Muscle of leg (tissue), 11 donors: ENCODE data around the gene STAG1. TPM values are rescaled to one million over a fixed set of nuclear protein-coding genes. Genes with fewer than 3 reads are reported as not detected.

Experiments
- DNase-seq: peaks from one replicate; pipeline ENCODE4 v3.0.0; 2013
- H3K27ac ChIP-seq: one replicate; pipeline ENCODE4 v1.5.1; 2013; ENCODE audit warnings: mild to moderate bottlenecking, low read length, control low read depth
- H3K27me3 ChIP-seq: one replicate; pipeline ENCODE4 v1.6.1; 2013; ENCODE audit warnings: low read length; ENCODE audit not compliant: control insufficient read depth, insufficient read depth
- H3K36me3 ChIP-seq: one replicate; pipeline ENCODE4 v1.6.1; 2013; ENCODE audit warnings: low read length; ENCODE audit not compliant: control insufficient read depth, insufficient read depth
- H3K4me1 ChIP-seq: one replicate; pipeline ENCODE4 v1.6.1; 2013; ENCODE audit warnings: low read length; ENCODE audit not compliant: control insufficient read depth, insufficient read depth
- H3K4me3 ChIP-seq: one replicate; pipeline ENCODE4 v1.5.1; 2013; ENCODE audit warnings: low read length, control low read depth
- H3K9me3 ChIP-seq: replicated peaks from 2 replicates; pipeline ENCODE4 v1.6.1; 2013; ENCODE audit warnings: low read depth, low read length; ENCODE audit not compliant: control insufficient read depth
- WGBS: methylation state at CpG from one replicate; pipeline ENCODE4 v1.1.5; 2013; ENCODE audit warnings: missing lambda C conversion rate; ENCODE audit not compliant: insufficient coverage; 5-methylcytosine and 5-hydroxymethylcytosine counted together
- polyA plus RNA-seq, 8 donors: library from polyadenylated mRNA; unstranded; fragments of 120-200 nt; gene quantifications; one replicate each; pipeline versions ENCODE4 v1.2.1 to v1.2.3, GENCODE V29; 2013; ENCODE audit warnings: inconsistent platforms in 1 of 8, low replicate concordance in 1 of 8; ENCODE audit not compliant: insufficient read length in 8 of 8, insufficient read depth in 1 of 8
- total RNA-seq: library from RNA; stranded (reverse); fragments of 120-200 nt; gene quantifications from one replicate; pipeline ENCODE4 v1.2.4, GENCODE V29; 2013

STAG1 gene
- total and polyA plus RNA-seq, 9 donors: 22.9 to 52.2 (median 32.9) TPM

- Histone ChIP-seq H3K27me3 (no peaks in the 10 kb centered on the region), H3K9me3 (peaks cover 46% of the 10 kb centered on the region), H3K36me3 (peaks cover 22% of the 10 kb centered on the region), H3K4me3 (no peak overlapping the region), H3K27ac (no peak overlapping the region), H3K4me1 (no peaks in the 10 kb centered on the region)
- no peak for DNase-seq
- 90% methylated on average over 2 of the region's 2 CpGs for WGBS
Measured at GRCh38 chr3:136457793-136458192, 294.4 kb downstream of the STAG1 start.

DNA sequence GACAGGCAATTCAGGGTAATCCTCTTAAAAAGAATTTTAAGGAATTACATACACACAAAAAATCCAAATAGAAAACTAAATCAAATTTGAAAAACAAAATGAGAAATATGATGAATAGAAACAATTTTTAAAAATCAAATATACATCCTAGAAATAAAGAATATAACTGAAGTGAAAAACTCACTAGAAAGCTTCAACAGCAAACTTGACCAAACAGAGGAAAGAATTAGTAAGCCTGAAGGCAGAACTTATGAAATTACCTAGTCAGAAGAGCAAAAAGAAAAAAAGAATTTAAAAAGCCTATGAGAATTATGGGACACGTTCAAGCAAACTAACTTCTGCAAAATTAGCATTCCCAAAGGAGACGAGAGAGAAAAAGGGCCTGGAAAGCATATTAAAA, 296.0 kb downstream of the STAG1 start:
- Histone ChIP-seq H3K36me3 (peaks cover 22% of the 10 kb centered on the region), H3K27ac (no peak overlapping the region), H3K4me3 (no peak overlapping the region), H3K4me1 (no peaks in the 10 kb centered on the region), H3K27me3 (no peaks in the 10 kb centered on the region), H3K9me3 (peaks cover 43% of the 10 kb centered on the region)
- no peak for DNase-seq
- no CpG with 5 or more reads among the region's 2 CpGs for WGBS

- Histone ChIP-seq H3K36me3 (peaks cover 19% of the 10 kb centered on the region), H3K27me3 (no peaks in the 10 kb centered on the region), H3K4me3 (no peak overlapping the region), H3K27ac (no peak overlapping the region), H3K9me3 (no peaks in the 10 kb centered on the region), H3K4me1 (no peaks in the 10 kb centered on the region)
- 82% methylated on average over 3 of the region's 3 CpGs for WGBS
- DNase-seq: no peak
Measured at GRCh38 chr3:136444581-136444980, 307.6 kb downstream of the STAG1 start.

GRCh38 chr3:136437043-136437442, 315.1 kb downstream of the STAG1 start:
- Histone ChIP-seq H3K9me3 (no peaks in the 10 kb centered on the region), H3K4me1 (no peaks in the 10 kb centered on the region), H3K27me3 (no peaks in the 10 kb centered on the region), H3K36me3 (peaks cover 15% of the 10 kb centered on the region), H3K27ac (no peak overlapping the region), H3K4me3 (no peak overlapping the region)
- DNase-seq: no peak
- no CpG with 5 or more reads among the region's 2 CpGs for WGBS

DNA sequence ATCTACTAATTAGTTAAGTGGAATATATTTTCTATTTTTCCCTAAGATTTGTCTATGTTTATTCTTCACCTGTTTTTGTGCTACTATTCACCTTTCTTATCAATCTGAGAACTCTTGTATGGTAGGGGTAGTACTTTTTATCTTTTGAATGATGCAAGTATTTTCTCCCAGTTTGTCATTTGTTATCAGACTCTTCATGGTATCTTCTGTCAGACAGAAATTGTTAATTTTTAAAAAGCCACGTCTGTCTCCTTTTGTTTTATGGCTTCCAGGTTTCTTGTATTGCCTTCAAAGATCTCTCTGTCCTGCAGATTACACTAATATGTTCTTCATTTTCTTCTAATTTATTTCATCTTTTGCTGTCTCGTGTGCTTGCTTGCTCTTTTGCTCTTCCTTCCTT, 317.7 kb downstream of the STAG1 start:
- H3K36me3 ChIP-seq: peaks cover 6% of the 10 kb centered on the region
- H3K27me3 ChIP-seq: no peaks in the 10 kb centered on the region
- H3K4me1 ChIP-seq: no peaks in the 10 kb centered on the region
- no peak overlapping the region for H3K4me3 ChIP-seq
- H3K9me3 ChIP-seq: no peaks in the 10 kb centered on the region
- 63% methylated on average over 1 of the region's 2 CpGs for WGBS
- no peak for DNase-seq
- H3K27ac ChIP-seq: no peak overlapping the region

DNA sequence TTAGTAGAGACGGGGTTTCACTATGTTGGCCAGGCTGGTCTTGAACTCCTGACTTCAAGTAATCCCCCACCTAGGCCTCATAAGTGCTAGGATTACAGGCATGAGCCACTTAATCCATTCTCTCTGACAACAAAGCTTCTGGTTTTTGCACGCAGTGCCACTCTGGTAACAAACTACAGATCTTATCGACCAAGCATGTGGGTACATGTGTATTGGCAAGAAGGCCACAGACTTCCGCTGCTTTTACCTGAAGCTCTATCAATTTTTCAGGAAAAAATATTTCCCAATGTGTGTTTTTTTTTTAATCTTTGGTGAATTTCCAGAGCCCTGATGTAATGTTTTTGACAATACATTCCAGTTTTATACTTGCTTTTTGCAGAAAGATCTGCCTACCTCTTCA, 319.5 kb downstream of the STAG1 start:
- Histone ChIP-seq H3K36me3 (peaks cover 18% of the 10 kb centered on the region), H3K4me3 (no peak overlapping the region), H3K4me1 (no peaks in the 10 kb centered on the region), H3K27me3 (no peaks in the 10 kb centered on the region), H3K9me3 (no peaks in the 10 kb centered on the region), H3K27ac (no peak overlapping the region)
- DNase-seq: no peak
- WGBS: 93% methylated on average over 3 of the region's 4 CpGs

- no peak for DNase-seq
- Histone ChIP-seq H3K9me3 (no peaks in the 10 kb centered on the region), H3K27me3 (no peaks in the 10 kb centered on the region), H3K4me1 (no peaks in the 10 kb centered on the region), H3K27ac (no peak overlapping the region), H3K36me3 (peaks cover 25% of the 10 kb centered on the region), H3K4me3 (no peak overlapping the region)
- WGBS: no CpG with 5 or more reads among the region's 2 CpGs
Measured at GRCh38 chr3:136428167-136428566, 324.0 kb downstream of the STAG1 start.

DNA sequence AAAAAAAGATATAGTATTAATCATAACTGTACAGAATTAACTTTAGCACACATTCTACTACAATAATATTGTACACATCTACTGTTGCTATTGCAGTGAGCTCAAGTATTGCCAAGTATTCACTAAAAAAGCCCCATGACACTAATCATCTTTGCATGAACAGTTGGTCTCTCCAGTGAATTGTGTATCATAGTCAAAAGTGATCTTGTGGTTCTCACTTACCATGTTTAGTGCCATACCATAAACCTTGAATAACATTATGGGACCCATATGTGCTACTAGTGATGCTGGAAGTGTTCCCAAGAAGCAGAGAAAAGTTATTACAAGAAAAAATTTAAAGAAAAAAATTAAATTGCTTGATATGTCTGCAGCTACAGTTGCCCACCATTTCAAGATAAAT, 324.9 kb downstream of the STAG1 start:
- peak; percentile 7 for DNase-seq
- H3K9me3 ChIP-seq: no peaks in the 10 kb centered on the region
- H3K4me3 ChIP-seq: no peak overlapping the region
- no peaks in the 10 kb centered on the region for H3K27me3 ChIP-seq
- no peaks in the 10 kb centered on the region for H3K4me1 ChIP-seq
- H3K36me3 ChIP-seq: peaks cover 22% of the 10 kb centered on the region
- no peak overlapping the region for H3K27ac ChIP-seq

GRCh38 chr3:136414476-136414875, 337.7 kb downstream of the STAG1 start:
- Histone ChIP-seq H3K9me3 (no peaks in the 10 kb centered on the region), H3K36me3 (peaks cover 11% of the 10 kb centered on the region), H3K4me1 (no peaks in the 10 kb centered on the region), H3K27ac (no peak overlapping the region), H3K4me3 (no peak overlapping the region), H3K27me3 (no peaks in the 10 kb centered on the region)
- no peak for DNase-seq

DNA sequence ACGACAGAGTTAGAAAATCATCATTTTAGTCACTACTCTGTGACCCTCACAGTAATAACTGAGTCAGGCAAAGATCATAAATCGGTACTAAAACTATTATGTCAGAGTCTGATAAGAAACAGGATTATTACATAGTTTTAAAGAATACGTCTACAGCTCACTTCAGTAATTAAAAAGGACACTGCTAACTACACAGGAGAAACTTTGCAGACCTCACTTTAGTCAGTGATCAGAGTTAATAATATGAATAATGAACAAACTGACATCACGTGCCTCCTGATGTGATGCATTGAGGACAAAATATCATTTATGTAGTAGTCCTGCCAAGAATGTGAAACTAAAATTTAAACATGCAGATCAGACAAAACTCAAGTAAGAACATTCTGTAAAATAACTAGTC, 339.9 kb downstream of the STAG1 start:
- Histone ChIP-seq H3K27me3 (no peaks in the 10 kb centered on the region), H3K27ac (no peak overlapping the region), H3K4me1 (no peaks in the 10 kb centered on the region), H3K4me3 (no peak overlapping the region), H3K36me3 (peaks cover 8% of the 10 kb centered on the region), H3K9me3 (no peaks in the 10 kb centered on the region)
- no CpG with 5 or more reads among the region's 4 CpGs for WGBS
- DNase-seq: no peak

GRCh38 chr3:136409549-136409948, 342.6 kb downstream of the STAG1 start:
- Histone ChIP-seq H3K9me3 (no peaks in the 10 kb centered on the region), H3K27me3 (no peaks in the 10 kb centered on the region), H3K27ac (no peak overlapping the region), H3K4me3 (no peak overlapping the region), H3K36me3 (peaks cover 5% of the 10 kb centered on the region), H3K4me1 (no peaks in the 10 kb centered on the region)
- WGBS: 100% methylated on average over 1 of the region's 3 CpGs
- DNase-seq: no peak
